Activated CD4-positive, alpha-beta T cell treated with anti-CD3 and anti-CD28 coated beads for 1 hour (primary cell): ENCODE results near the gene DUS3L.
A peak's percentile ranks its signal among the peaks of the same experiment; 100 is the strongest.

Experiments
- DNase-seq: peaks from one replicate; pipeline ENCODE4 v3.0.0-alpha.2; 2020

DUS3L gene

DNA sequence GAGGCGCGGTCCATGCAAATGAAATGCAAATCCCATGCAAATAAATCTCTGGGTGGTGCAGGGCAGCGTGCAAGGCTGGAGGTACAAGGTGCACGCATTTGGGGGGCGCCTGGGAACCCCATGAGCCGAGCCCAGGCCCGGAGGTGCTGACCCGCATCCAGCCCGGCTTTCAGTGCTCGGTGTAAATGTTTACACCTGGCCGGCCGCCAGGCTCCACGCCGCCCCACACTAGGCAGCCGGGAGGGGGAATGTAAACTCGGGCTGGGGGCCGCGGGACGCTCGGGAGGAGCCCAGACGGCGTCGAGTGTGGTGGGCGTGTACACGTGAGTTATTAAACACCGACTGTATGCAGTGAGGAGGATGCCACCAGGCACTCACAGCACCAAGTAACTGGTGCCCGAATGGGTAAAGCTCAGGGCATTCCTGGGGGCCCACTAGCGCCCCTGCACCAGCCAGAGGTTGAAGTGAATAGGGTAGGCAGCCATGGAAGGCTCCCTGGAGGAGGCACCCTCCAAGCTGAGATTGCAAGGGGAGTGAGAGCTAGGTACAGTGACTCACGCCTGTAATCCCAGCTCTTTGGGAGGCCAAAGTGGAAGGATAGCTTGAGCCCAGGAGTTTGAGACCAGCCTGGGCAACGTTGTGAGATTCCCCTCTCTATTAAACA lies 31.4 kb upstream of the DUS3L start:
- DNase-seq: no peak

GRCh38 chr19:5821521-5822180 lies 30.7 kb upstream of the DUS3L start:
- no peak for DNase-seq

DNA sequence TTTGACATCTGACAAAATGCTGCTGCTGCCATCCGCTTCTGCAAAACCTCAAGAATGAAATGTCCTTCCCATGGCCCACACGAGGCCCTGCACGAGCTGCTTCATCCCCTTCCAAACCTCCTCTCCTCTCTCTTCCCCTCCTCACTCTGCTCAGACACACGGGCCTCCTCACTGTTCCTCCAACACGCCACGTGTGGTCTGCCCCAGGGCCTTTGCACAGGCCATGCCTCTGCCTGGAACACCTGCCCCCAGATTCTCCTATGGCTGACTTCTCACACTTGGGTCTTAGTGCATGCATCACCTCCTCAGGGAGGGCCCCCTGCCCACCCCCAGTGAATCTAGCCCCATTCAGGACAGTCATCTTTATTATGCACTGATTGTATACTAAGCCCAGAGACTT lies 29.8 kb upstream of the DUS3L start:
- DNase-seq: no peak

GRCh38 chr19:5818594-5818993 lies 27.6 kb upstream of the DUS3L start:
- no peak for DNase-seq

DNA sequence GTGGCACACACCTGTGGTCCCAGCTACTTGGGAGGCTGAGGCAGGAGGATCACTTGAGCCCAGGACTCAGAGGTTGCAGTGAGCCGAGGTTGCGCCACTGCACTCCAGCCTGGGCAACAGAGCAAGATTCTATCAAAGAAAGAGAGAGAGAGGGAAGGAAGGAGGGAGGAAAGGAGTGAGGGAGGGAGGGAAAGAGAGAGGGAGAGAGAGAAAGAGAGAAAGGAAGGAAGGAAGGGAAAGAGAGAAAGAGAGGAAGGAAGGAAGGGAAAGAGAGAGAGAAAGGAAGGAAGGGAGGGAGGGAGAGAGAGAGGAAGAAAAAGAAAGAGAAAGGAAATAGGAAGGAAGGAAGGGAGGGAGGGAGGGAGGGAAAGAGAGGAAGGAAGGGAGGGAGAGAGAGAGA lies 26.3 kb upstream of the DUS3L start:
- no peak for DNase-seq

DNA sequence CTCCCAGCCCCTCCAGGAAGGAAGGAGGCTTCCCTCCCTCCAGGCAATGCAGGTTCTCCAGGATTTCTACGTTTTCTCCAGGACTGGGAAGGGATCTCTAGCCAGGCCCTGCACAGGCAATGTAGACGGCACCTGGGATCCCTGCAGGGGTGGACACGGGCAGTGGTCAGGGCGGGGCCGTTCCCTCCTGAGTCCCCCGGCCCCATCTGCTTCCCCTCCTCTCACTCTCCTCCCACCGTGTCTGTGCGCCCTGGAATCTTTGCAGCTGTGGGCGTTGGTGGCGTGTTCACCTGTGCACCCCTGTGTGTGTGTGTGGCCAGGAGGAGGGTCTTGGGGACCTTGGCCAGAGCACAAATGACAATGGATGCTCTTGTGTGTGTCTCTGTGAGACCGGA lies 23.9 kb upstream of the DUS3L start:
- no peak for DNase-seq

DNA sequence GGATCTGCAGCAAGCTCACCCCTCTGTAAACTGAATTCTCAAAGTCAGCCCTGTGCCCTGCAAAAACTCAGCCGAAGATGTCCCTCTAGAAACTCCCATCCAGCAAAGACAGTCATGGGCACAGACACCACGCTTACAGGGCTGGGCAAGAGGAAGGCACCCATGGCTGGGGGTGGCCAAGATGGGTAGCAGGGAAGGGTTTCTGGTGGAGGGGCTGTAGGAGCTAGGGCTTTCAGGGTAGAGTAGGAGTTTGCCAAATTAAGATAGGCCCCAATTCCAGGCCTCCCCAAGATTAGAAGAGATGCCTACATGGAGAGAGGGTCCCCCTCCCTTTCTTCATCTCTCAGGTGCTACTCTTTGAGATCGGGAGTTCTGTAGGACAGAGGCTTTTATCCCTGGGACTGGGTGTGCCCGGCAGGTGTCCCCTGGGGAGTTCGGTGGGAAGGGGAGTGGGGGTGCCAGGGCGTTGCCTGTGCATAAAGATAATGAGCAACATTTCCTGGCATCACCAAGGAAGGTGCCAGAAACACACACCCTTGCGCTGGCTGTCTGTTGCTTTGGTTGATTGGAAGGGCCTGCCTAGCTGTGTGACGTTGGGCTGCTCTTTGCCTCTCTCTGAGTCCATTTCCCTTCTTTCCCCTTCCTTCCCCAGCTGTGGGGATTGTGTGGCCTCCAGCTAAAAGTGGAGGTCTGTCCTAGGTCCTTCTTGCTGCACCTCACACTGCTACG lies 23.3 kb upstream of the DUS3L start:
- no peak for DNase-seq

DNA sequence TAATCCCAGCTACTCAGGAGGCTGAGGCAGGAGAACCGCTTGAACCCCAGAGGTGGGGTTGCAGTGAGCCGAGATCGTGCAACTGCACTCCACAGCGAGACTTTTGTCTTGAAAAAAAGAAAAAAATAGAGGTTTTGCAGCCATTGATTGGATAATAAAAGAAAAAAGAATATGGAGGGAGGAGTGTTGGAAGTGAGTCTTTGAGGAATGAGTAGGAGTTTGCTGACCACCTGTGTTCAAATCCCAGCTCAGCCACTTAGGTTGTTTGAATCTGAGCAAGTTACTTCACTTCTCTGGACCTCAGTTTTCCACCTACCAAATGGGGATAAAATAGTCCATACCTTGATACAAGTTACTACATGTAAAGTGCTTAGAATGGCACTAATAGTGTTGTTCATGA lies 20.2 kb upstream of the DUS3L start:
- DNase-seq: no peak

- DNase-seq: no peak
Measured at GRCh38 chr19:5809469-5809868, 18.5 kb upstream of the DUS3L start.

GRCh38 chr19:5809053-5809452 lies 18.1 kb upstream of the DUS3L start:
- no peak for DNase-seq

DNA sequence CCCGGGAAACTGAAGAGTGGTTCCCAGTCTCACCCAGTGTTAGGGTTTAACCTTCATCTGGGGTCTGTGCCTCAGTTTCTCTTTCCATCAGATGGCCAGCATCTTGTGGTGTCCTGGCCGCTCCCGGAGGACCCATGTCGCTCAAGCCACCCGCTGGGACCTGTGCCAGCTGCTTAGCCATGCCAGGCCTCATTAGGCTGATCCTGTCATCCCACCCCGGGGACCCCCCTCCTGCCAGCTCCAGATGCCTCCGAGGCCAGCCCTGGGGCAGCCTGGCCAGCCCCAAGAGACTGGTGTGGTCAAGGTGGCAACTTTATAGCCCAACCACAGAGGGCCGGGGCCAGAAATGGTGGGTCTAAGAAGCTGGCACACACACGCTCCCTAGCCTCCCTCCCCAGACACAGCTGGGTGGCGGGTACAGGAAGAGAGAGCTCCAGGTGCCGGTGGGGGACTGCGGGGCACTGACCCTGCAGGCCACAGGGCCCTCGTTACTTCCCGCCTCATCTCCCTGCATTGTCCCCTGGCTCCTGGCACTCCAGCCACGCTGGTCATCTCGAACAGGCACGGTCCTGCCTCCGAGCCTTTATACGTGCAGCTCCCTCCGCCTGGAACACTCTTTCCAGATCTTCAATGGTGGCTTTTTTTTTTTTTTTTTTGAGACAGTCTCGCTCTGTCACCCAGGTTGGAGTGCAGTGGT lies 17.3 kb upstream of the DUS3L start:
- no peak for DNase-seq

GRCh38 chr19:5806905-5807304 lies 15.9 kb upstream of the DUS3L start:
- no peak for DNase-seq

- no peak for DNase-seq
Measured at GRCh38 chr19:5806133-5806489, 15.1 kb upstream of the DUS3L start.

GRCh38 chr19:5805462-5806132 lies 14.6 kb upstream of the DUS3L start:
- DNase-seq: peak; percentile 51

DNA sequence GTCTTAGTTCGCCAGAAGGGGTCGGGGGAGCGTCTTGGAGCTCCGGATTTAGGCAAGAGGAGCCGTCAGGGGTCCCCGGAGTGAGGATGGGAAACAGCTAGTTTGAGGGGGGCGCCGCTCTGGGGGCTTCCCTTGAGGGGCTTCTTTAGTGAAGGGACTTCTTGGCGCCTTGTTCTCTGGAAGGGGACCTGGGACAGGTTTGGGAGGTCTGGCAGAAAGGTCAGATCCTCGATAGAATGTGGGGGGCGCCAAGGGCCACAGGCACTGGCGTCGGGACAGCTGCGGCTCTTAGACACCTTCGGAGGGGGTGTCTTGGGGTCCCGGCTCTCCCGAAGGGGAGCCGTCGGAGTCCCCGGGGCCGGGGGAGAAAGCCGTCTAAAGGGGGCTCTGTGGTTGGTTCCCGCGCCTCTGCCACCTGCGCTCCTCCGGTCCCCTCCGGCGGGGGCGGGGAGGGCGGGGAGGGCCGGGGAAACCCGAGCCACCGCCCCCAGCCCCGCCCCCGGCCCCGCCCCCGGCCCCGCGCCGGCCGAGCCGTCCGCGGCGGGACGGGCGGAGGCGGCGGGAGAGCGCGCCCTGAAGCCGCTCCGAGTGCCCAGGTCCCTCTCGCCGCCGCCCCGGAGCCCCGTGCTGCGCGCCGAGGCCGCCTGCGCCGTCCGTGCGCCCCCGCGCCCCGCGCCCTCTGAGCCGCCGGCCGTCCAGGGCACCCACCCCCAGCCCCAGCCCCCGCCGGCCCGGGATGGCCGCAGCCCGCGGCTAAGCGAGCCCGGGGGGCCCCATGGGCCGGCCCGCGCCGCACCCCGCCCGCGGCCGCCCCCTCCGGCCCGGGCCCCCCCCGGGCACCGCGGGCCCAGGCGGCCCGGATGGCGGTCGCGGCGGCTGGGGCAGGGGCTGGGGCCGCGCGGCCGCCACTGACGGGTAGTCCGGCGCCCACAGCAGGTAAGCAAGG lies 13.8 kb upstream of the DUS3L start, which contains the start of gene NRTN:
NRTN (plus strand) TSS at position 552 of the 946 bp plus-strand sequence. CDS start 19,099 bp downstream, outside the sequence.
- peak; percentile 44 for DNase-seq

DNA sequence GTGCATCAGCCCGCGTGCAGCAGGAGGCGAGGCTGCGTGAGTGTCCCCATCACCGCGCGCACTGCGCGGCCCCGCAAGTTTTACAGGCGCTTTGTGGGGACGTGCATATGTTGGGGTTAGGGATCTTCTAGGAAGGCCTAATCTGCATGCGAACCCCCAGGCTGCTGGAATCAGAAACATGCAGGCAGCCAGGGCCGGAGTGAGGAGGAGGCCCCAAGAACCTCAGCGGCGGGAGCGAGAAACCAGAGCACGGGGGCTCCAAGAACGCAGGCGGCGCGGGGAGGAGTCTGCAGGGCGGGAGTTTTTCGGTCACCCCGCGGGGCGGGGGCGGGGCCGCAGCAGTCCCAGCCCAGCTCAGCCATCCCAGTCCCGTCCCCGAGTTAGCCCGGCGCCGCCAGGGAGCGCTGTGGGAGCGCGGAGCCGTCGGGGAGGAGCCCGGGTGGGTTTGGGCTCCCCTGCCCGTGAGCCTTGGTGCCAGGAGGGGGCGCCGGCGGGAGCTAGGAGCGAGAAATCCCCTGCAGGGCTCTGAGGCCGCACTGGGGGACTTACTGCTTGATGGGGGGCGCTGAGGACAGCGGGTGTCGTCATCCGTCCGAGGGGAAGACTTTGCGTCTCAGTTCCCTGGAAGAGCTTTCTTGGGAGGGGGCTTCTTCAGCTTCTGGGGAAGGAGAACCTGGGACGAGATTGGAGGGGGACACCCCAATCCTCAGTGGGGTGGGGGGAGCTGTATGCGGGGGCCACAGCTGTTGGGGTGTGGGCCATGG lies 13.0 kb upstream of the DUS3L start:
- DNase-seq: peak; percentile 85

DNA sequence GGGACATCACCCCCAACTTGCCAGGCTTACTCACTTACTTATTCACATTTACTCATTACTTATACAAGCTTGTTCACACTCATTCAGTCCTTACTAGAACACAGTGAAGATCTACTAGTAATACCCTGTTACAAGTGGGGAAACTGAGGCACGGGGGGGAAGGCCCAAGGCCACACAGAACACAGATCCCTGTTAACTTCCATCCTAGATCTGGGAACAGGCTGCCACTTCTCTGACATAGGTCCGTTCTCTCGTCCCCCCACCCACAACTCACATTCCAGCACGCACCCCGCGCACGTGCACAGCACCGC lies 12.4 kb upstream of the DUS3L start:
- DNase-seq: no peak

- DNase-seq: no peak
Measured at GRCh38 chr19:5801796-5802619, 11.0 kb upstream of the DUS3L start.

DNA sequence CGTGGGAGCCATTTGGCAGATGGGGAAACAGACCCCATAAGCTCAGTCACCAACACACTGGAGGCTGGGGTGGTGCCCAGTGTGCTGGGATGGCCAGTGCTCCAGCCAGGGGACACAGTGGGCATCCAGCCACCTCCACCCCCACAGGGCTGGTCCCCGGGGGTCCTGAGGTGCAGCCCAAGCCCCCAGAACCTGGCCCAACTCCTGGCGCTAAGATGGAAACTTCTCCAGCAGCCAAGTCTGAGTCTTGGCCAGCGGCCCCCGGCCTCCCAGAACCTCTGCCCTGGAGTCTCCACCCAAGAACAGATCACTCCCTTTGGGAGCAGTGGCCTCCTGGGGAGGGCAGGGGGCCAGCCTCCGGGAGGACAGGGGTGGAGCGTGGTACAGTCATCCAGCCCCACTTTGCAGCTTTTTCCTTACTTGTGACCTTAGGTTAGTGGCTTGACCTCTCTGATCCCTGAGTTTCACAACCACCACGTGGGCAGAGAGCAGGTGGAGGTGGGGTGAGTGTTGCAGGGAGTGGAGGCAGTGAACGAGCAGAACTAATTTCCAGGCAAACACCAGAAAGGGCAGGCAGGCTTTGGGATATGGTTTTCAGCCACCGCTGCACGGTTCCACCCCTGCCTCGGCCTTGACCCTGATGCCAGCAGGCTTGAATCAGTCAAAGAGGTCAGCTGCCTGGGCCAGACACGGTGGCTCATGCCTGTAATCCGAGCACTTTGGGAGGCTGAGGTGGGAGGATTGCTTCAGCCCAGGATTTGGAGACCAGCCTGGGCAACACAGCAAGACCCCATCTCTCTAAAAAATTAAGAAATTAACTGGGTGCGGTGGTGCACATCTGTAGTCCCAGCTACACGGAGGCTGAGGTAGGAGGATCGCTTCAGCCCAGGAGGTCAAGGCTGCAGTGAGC lies 9.7 kb upstream of the DUS3L start:
- DNase-seq: no peak
